Left ventricle myocardium inferior (tissue), 1 donor: Measurements from ENCODE around the gene SPATA9. TPM values are rescaled to one million over a fixed set of nuclear protein-coding genes. Genes with fewer than 3 reads are reported as not detected.

Source experiments
- DNase-seq: peaks from one replicate; pipeline ENCODE4 v3.0.0-alpha.2; 2020
- H3K27ac ChIP-seq: fragments of 200-600 bp; replicated peaks from 2 replicates; pipeline ENCODE4 v1.8.0; 2021
- H3K27me3 ChIP-seq: fragments of 200-600 bp; 2 replicates; pipeline ENCODE4 v1.8.0; 2021; ENCODE audit warnings: low read depth
- H3K36me3 ChIP-seq: fragments of 200-600 bp; 2 replicates; pipeline ENCODE4 v1.8.0; 2021
- H3K4me1 ChIP-seq: fragments of 200-600 bp; 2 replicates; pipeline ENCODE4 v1.8.0; 2021
- H3K4me3 ChIP-seq: fragments of 200-600 bp; 2 replicates; pipeline ENCODE4 v1.8.0; 2021; ENCODE audit warnings: mild to moderate bottlenecking, moderate library complexity
- H3K9me3 ChIP-seq: fragments of 200-600 bp; replicated peaks from 2 replicates; pipeline ENCODE4 v1.8.0; 2021
- intact Hi-C: fragments of 100-400 bp; cut with micrococcal nuclease; formaldehyde crosslinking; loops from one replicate; pipeline ENCODE4 v1.11.0; 2022
- total RNA-seq: library from RNA; stranded (reverse); fragmentation: NEBNext Ultra II Directional; extraction: Animal tissue kit (Norgen Biotek cat#: 25700); gene quantifications from one replicate; pipeline ENCODE4 v1.2.1, GENCODE V29; 2021
- TF ChIP-seq, protein P1 (sequence below): fragments of 200-600 bp; IDR thresholded peaks from 2 replicates; pipeline ENCODE4 v1.8.0; 2021; ENCODE audit warnings: antibody characterized with exemption, mild to moderate bottlenecking, borderline replicate concordance
- donor health status: DM: no; HTN: yes; CAD: no; lungs with severe emphysema.

The SPATA9 gene
- total RNA-seq, 1 donor from 2014 or later: not detected

GRCh38 chr5:95701074-95701473 lies 18.3 kb upstream of the SPATA9 start:
- Histone ChIP-seq H3K27me3 (no peaks in the 10 kb centered on the region), H3K27ac (no peak overlapping the region), H3K9me3 (no peaks in the 10 kb centered on the region), H3K4me1 (no peaks in the 10 kb centered on the region), H3K36me3 (no peaks in the 10 kb centered on the region), H3K4me3 (no peak overlapping the region)
- intact Hi-C loops: no loop called here
- DNase-seq: no peak
- TF ChIP-seq, protein P1, sequence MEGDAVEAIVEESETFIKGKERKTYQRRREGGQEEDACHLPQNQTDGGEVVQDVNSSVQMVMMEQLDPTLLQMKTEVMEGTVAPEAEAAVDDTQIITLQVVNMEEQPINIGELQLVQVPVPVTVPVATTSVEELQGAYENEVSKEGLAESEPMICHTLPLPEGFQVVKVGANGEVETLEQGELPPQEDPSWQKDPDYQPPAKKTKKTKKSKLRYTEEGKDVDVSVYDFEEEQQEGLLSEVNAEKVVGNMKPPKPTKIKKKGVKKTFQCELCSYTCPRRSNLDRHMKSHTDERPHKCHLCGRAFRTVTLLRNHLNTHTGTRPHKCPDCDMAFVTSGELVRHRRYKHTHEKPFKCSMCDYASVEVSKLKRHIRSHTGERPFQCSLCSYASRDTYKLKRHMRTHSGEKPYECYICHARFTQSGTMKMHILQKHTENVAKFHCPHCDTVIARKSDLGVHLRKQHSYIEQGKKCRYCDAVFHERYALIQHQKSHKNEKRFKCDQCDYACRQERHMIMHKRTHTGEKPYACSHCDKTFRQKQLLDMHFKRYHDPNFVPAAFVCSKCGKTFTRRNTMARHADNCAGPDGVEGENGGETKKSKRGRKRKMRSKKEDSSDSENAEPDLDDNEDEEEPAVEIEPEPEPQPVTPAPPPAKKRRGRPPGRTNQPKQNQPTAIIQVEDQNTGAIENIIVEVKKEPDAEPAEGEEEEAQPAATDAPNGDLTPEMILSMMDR: no peak

GRCh38 chr5:95699337-95699736 lies 16.5 kb upstream of the SPATA9 start:
- Histone ChIP-seq H3K4me3 (no peak overlapping the region), H3K27ac (no peak overlapping the region), H3K9me3 (no peaks in the 10 kb centered on the region), H3K27me3 (no peaks in the 10 kb centered on the region), H3K36me3 (no peaks in the 10 kb centered on the region), H3K4me1 (no peaks in the 10 kb centered on the region)
- DNase-seq: no peak
- intact Hi-C loops: no loop called here
- TF ChIP-seq, protein P1: no peak

DNA sequence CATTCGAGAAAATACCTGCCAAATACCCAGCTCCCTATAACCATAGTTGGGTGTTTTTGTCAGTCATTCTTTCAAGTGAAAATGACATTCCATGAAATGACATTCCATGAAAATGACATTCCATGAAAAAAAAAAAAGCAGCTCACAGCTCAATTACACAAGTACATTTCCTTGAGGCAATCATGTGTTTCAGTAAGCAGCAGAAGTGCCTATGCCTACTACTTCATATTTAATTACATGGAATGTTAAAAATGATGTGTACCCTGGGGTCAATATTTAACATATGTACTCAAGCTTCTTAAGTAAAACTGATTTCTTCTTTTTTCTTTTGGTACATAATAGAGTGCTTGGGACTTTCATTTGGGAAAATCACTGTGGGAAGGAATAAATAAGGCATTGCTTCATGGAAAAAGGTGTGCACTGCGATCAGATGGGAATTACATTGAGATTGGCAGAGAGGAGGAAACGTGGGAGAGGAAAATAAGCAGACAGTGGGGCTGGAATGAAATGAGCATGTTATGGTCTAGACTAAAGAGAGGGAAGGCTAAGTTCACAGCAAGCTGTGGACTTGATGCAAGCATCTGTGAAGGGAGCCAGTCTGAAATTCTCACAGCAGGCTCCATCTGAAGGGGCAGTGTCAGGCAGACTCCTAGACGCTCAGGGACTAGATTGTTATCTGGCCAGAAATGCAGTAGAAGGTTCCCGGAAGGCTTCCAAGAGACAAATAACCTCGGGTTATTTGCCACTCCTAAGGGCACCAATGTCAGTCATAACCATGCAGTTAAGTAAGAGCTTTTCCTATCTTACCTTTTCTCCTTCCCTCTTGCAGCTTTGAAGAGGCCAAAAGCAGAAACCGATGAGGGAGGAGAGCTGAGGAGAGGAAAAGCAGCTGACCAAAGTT lies 15.2 kb upstream of the SPATA9 start:
- Histone ChIP-seq H3K27me3 (no peaks in the 10 kb centered on the region), H3K4me1 (no peaks in the 10 kb centered on the region), H3K36me3 (no peaks in the 10 kb centered on the region), H3K27ac (no peak overlapping the region), H3K4me3 (no peak overlapping the region), H3K9me3 (no peaks in the 10 kb centered on the region)
- TF ChIP-seq, protein P1: no peak
- no peak for DNase-seq
- intact Hi-C loops: no loop called here

DNA sequence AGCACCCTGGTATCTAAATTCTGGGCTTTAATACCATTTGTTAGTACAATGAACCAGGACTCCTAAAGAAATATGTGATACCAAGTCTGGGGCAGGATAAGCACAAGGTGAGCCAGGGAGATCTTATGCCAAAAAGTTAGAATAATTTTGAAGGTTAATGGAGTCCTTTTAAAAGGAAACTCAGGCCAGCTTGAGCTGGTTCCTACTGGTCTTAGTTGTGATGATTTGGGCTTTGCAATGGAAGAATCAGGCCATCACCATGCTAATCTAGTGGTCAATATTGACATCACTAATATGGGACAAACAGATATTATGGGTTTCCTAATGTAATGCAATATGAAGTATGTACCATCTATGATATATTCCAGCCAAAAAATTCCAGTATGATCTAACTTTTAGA lies 7.5 kb upstream of the SPATA9 start:
- H3K4me3 ChIP-seq: no peak overlapping the region
- no peaks in the 10 kb centered on the region for H3K9me3 ChIP-seq
- H3K27ac ChIP-seq: no peak overlapping the region
- intact Hi-C loops: no loop called here
- H3K36me3 ChIP-seq: no peaks in the 10 kb centered on the region
- no peak for DNase-seq
- TF ChIP-seq, protein P1: no peak
- no peaks in the 10 kb centered on the region for H3K4me1 ChIP-seq
- H3K27me3 ChIP-seq: no peaks in the 10 kb centered on the region

DNA sequence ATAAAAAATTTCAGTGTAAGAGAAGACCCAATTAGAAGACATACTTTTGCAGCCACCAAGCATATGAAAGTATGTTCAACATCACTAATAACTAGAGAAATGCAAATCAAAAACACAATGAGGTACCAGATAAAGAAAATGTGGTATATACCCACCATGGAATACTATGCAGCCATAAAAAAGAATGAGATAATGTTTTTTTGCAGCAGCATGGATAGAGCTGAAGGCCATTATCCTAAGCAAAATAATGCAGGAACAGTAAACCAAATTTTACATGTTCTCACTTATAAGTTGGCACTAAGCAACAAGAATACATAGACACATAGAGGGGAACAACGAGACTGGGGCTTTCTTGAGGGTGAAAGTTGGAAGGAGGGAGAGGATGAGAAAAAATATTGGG lies 6.9 kb upstream of the SPATA9 start:
- H3K4me3 ChIP-seq: no peak overlapping the region
- no peaks in the 10 kb centered on the region for H3K4me1 ChIP-seq
- TF ChIP-seq, protein P1: no peak

More for the DNA sequence above, 6.9 kb upstream of the SPATA9 start:
- Histone ChIP-seq H3K9me3 (no peaks in the 10 kb centered on the region), H3K27me3 (no peaks in the 10 kb centered on the region), H3K27ac (no peak overlapping the region), H3K36me3 (no peaks in the 10 kb centered on the region)
- no peak for DNase-seq
- intact Hi-C loops: no loop called here
